HCT116 (cell line): ENCODE measurements around the gene SCAF4. TPM values are rescaled to one million over a fixed set of nuclear protein-coding genes. Genes with fewer than 3 reads are reported as not detected.

Source experiments
- ATAC-seq: fragments of 200-7000 bp; cut with Tn5 transposase; 2 replicates; pipeline ENCODE4 v1.9.1; 2020; ENCODE audit warnings: mild to moderate bottlenecking, moderate library complexity
- BruUV-seq: library from RNA; stranded (reverse); fragments of 400-500 nt; replicated peaks from 2 replicates; lab custom pipeline; 2021; lab: Mats Ljungman, UMichigan
- CTCF ChIA-PET: fragments of 300-600 bp; sonication (Branson Sonifier 250); formaldehyde crosslinking; loops from one replicate; lab custom pipeline; 2021; ENCODE audit warnings: antibody characterized with exemption; lab: Charles Lee
- POLR2A ChIA-PET: fragments of 300-600, 350-600 bp; sonication (Branson Sonifier 250); formaldehyde crosslinking; loops from one replicate; lab custom pipeline; 2021; ENCODE audit warnings: antibody characterized with exemption; lab: Charles Lee
- RAD21 ChIA-PET, 2 experiments: fragments of 300-600 bp; sonication (Branson Sonifier 250); formaldehyde crosslinking; loops; one replicate each; lab custom pipeline; 2023; ENCODE audit warnings: low total read pairs in 2 of 2; ENCODE audit not compliant: uncharacterized antibody in 2 of 2, unreplicated experiment in 2 of 2, low non-redundant PET in 1 of 2; lab: Charles Lee
- DNase-seq: peaks from one replicate; pipeline ENCODE4 v3.0.0-alpha.2; 2010; ENCODE audit warnings: low read depth, low spot score
- H2AFZ ChIP-seq: fragments of 200-600 bp; shearing (Covaris generic), sonication (generic); 2 replicates; pipeline ENCODE4 v1.6.1; 2017; ENCODE audit warnings: low read depth, mixed run types, mixed read lengths, antibody characterized with exemption, low read length; ENCODE audit not compliant: poor library complexity, severe bottlenecking
- H3K27ac ChIP-seq: 2 replicates; pipeline ENCODE4 v1.5.1; 2012; ENCODE audit warnings: low read depth, low read length
- H3K27me3 ChIP-seq: fragments of 200-600 bp; sonication (generic); 2 replicates; pipeline ENCODE4 v1.6.1; 2016; ENCODE audit warnings: mixed run types, low read length, mixed read lengths; ENCODE audit not compliant: insufficient read depth
- H3K36me3 ChIP-seq, 2 experiments: fragments of 200-500 bp in 1 of 2; fragments of 200-600 bp in 1 of 2; sonication (Bioruptor generic) in 1 of 2; sonication (generic) in 1 of 2; 2 replicates each; pipeline versions ENCODE4 v1.5.1 to v1.6.1; 2014 to 2016; ENCODE audit warnings: low read length in 2 of 2, inconsistent platforms in 1 of 2, mixed read lengths in 1 of 2, mixed run types in 1 of 2; ENCODE audit not compliant: insufficient read depth in 2 of 2, control insufficient read depth in 1 of 2
- H3K4me1 ChIP-seq, 2 experiments: fragments of 200-600 bp in 1 of 2; sonication (generic) in 1 of 2; 2 replicates each; pipeline versions ENCODE4 v1.5.1 to v1.6.1; 2012 to 2017; ENCODE audit warnings: low read length in 2 of 2, inconsistent platforms in 1 of 2, mild to moderate bottlenecking in 1 of 2, mixed read lengths in 1 of 2, mixed run types in 1 of 2, moderate library complexity in 1 of 2; ENCODE audit not compliant: insufficient read depth in 2 of 2, control insufficient read depth in 1 of 2
- H3K4me2 ChIP-seq: fragments of 200-600 bp; sonication (generic); 2 replicates; pipeline ENCODE4 v1.6.1; 2017; ENCODE audit warnings: mixed run types, low read length, mixed read lengths
- H3K4me3 ChIP-seq, 2 experiments: fragments of 200-600 bp in 1 of 2; sonication (generic) in 1 of 2; replicated peaks in 1 of 2; 2 replicates each; pipeline ENCODE4 v1.5.1; 2011 to 2016; ENCODE audit warnings: low read length in 2 of 2, control low read depth in 1 of 2, low read depth in 1 of 2, mild to moderate bottlenecking in 1 of 2, mixed read lengths in 1 of 2, mixed run types in 1 of 2
- H3K79me2 ChIP-seq: fragments of 200-600 bp; sonication (generic); 2 replicates; pipeline ENCODE4 v1.6.1; 2017; ENCODE audit warnings: mild to moderate bottlenecking, mixed run types, low read length, moderate library complexity, mixed read lengths; ENCODE audit not compliant: insufficient read depth
- H3K9ac ChIP-seq: fragments of 200-600 bp; sonication (generic); 2 replicates; pipeline ENCODE4 v1.6.1; 2016; ENCODE audit warnings: low read length, mixed read lengths
- H3K9me2 ChIP-seq: fragments of 200-600 bp; sonication (generic), shearing (Covaris generic); 2 replicates; pipeline ENCODE4 v1.6.1; 2017; ENCODE audit warnings: mixed run types, mild to moderate bottlenecking, moderate library complexity; ENCODE audit not compliant: insufficient read depth
- H3K9me3 ChIP-seq, 2 experiments: fragments of 200-500 bp in 1 of 2; fragments of 200-600 bp in 1 of 2; sonication (Bioruptor generic) in 1 of 2; sonication (generic) in 1 of 2; 2 replicates each; pipeline ENCODE4 v1.6.1; 2014 to 2017; ENCODE audit warnings: low read length in 2 of 2, mixed read lengths in 2 of 2, inconsistent platforms in 1 of 2, low read depth in 1 of 2, mild to moderate bottlenecking in 1 of 2, mixed run types in 1 of 2, moderate library complexity in 1 of 2; ENCODE audit not compliant: control insufficient read depth in 1 of 2, insufficient read depth in 1 of 2
- H4K20me1 ChIP-seq: fragments of 200-600 bp; sonication (generic), shearing (Covaris generic); 2 replicates; pipeline ENCODE4 v1.6.1; 2017; ENCODE audit warnings: mixed run types, mild to moderate bottlenecking, moderate library complexity; ENCODE audit not compliant: insufficient read depth
- CBX3 ChIP-seq: IDR thresholded peaks from 2 replicates; pipeline ENCODE4 v1.6.1; 2012; ENCODE audit warnings: low read depth
- ELF1 ChIP-seq: IDR thresholded peaks from 2 replicates; pipeline ENCODE4 v1.6.1; 2012; ENCODE audit warnings: low read depth, borderline replicate concordance
- JUND ChIP-seq: IDR thresholded peaks from 2 replicates; pipeline ENCODE4 v1.6.1; 2012
- POLR2A ChIP-seq: IDR thresholded peaks from 2 replicates; pipeline ENCODE4 v1.7.0; 2011; ENCODE audit warnings: borderline replicate concordance; ENCODE audit not compliant: insufficient read depth, insufficient read length; ENCODE audit errors: extremely low read depth
- POLR2AphosphoS5 ChIP-seq: IDR thresholded peaks from 2 replicates; pipeline ENCODE4 v1.6.1; 2011; ENCODE audit warnings: mild to moderate bottlenecking, low read depth, low read length, moderate library complexity
- RAD21 ChIP-seq: IDR thresholded peaks from 2 replicates; pipeline ENCODE4 v1.6.1; 2012; ENCODE audit warnings: low read depth, mild to moderate bottlenecking
- SIN3A ChIP-seq: IDR thresholded peaks from 2 replicates; pipeline ENCODE4 v1.6.1; 2012; ENCODE audit warnings: low read depth
- SRF ChIP-seq: IDR thresholded peaks from 2 replicates; pipeline ENCODE4 v1.6.1; 2012; ENCODE audit warnings: low read depth
- ZFX ChIP-seq: fragments of 450-650 bp; IDR thresholded peaks from 2 replicates; pipeline ENCODE4 v1.6.1; 2017
- intact Hi-C: fragments of 100-400 bp; cut with micrococcal nuclease; formaldehyde crosslinking; loops from 2 replicates; pipeline ENCODE4 v1.10.0; 2022
- total RNA-seq: library from RNA; stranded (reverse); gene quantifications from one replicate; pipeline ENCODE4 v1.2.1, GENCODE V29; 2021; ENCODE audit not compliant: unreplicated experiment
- TF ChIP-seq, protein P1 (sequence below): IDR thresholded peaks from 2 replicates; pipeline ENCODE4 v1.6.1; 2012
- TF ChIP-seq, protein P2 (sequence below), 3 experiments: fragments of 200-600 bp in 1 of 3; sonication (generic) in 1 of 3; IDR thresholded peaks in 2 of 3; conservative IDR thresholded peaks in 1 of 3; 2 replicates each; pipeline ENCODE4 v1.5.1; 2012 to 2017; ENCODE audit warnings: low read depth in 2 of 3, low read length in 2 of 3, antibody characterized with exemption in 1 of 3, borderline replicate concordance in 1 of 3, control low read depth in 1 of 3, mild to moderate bottlenecking in 1 of 3, mixed read lengths in 1 of 3, mixed run types in 1 of 3, moderate library complexity in 1 of 3; ENCODE audit not compliant: insufficient read depth in 1 of 3

Gene SCAF4
- total RNA-seq, 1 experiment from 2014 or later: 31.1 TPM

DNA sequence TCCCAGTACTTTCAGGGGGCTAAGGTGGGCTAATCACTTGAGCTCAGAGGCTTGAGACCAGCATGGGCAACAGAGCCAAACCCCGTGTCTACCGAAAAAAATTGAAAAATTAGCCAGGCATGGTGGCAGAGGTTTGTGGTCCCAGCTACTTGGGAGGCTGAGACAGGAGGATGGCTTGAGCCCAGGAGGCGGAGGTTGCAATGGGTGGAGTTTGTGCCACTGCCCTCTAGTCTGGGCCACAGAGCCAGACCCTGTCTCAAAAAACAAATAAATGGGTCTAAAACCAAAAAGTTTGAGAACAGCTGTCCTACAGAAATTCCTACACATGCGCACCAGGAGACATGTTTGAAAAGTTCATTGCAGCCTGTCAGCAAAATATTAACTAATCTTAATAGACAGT is 5.5 kb downstream of the SCAF4 start (continued):
- TF ChIP-seq SIN3A (no peak), CBX3 (no peak), JUND (no peak)
- TF ChIP-seq, protein P1, sequence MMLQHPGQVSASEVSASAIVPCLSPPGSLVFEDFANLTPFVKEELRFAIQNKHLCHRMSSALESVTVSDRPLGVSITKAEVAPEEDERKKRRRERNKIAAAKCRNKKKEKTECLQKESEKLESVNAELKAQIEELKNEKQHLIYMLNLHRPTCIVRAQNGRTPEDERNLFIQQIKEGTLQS: no peak

DNA sequence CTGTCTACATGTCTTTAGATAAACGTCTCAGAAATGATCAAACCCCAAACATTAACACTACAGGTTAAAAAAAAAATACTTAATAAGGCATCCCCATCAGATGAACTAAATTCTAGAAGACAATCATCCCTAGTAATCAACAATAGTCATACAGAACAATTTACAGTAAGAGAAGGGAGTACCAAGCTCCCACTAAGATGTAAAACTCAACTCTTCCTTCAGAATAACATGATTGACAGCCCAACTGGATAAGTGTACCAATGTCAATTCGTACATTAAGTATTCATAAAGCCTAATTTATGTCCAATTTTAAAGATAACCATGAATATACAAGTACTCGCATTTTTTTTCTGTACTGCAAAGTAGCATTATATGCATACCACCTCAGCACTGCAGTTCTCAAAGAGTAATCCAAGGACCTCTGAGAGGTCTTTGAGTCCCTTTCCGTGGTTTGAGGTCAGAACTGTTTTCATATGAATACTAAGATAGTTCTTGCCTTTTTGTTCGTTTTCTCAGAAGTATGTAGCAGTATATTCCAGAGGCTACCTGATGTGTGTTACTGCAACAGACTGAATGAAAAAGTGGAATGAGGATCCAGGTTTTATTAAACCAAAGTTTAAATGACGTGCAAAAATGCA is 6.6 kb downstream of the SCAF4 start:
- ChIA-PET RAD21 (no interaction called here), POLR2A (no interaction called here)

DNA sequence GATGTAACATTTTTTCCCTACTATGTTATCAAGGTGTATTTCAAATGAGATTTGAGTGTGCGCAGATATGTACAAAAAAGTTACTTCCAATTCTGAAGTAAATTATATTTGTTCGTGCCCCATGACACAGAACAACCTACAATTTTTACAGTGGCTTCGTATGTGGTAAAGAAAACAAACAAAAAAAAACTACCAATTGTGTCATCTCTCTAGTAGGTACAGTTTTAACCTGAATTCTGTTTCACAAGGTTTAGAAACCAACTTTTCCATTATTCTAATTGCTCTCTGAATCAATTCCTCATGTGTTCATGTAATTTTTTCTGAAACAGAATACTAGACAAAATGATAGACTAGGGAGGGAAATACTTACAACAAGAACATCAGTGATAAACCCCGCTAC is 7.4 kb downstream of the SCAF4 start:
- H4K20me1 ChIP-seq: peaks cover 55% of the 10 kb centered on the region; the same call in 1 of the 2 replicates
- H3K9ac ChIP-seq: no peak overlapping the region
- ChIA-PET RAD21 (no interaction called here), POLR2A (no interaction called here), CTCF (no interaction called here)
- H3K27me3 ChIP-seq: no peaks in the 10 kb centered on the region
- no peaks in the 10 kb centered on the region for H3K36me3 ChIP-seq
- TF ChIP-seq POLR2A: no peak
- TF ChIP-seq SIN3A: no peak
- TF ChIP-seq SRF: no peak
- TF ChIP-seq JUND: no peak
- no peak for TF ChIP-seq ELF1
- TF ChIP-seq POLR2AphosphoS5: no peak
- TF ChIP-seq, protein P2, sequence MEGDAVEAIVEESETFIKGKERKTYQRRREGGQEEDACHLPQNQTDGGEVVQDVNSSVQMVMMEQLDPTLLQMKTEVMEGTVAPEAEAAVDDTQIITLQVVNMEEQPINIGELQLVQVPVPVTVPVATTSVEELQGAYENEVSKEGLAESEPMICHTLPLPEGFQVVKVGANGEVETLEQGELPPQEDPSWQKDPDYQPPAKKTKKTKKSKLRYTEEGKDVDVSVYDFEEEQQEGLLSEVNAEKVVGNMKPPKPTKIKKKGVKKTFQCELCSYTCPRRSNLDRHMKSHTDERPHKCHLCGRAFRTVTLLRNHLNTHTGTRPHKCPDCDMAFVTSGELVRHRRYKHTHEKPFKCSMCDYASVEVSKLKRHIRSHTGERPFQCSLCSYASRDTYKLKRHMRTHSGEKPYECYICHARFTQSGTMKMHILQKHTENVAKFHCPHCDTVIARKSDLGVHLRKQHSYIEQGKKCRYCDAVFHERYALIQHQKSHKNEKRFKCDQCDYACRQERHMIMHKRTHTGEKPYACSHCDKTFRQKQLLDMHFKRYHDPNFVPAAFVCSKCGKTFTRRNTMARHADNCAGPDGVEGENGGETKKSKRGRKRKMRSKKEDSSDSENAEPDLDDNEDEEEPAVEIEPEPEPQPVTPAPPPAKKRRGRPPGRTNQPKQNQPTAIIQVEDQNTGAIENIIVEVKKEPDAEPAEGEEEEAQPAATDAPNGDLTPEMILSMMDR (IDR thresholded peaks at IDR 0.05 in 2 of 3, conservative IDR thresholded peaks at IDR 0.05 in 1 of 3; ENCODE audit: borderline replicate concordance in 1 of 3, insufficient read depth in 1 of 3, low read depth in 2 of 3, low read length in 2 of 3): no peak
- no peak for TF ChIP-seq RAD21
- no peak for TF ChIP-seq ZFX
- ATAC-seq (no peak), DNase-seq (no peak)
- no TSS peak for BruUV-seq
- peaks cover 100% of the 10 kb centered on the region for H3K79me2 ChIP-seq
- H3K27ac ChIP-seq: no peak overlapping the region
- no peak overlapping the region for H3K4me3 ChIP-seq
- no peak overlapping the region for H3K4me2 ChIP-seq
- H2AFZ ChIP-seq: no peak overlapping the region
- H3K9me2 ChIP-seq: no peaks in the 10 kb centered on the region
- H3K4me1 ChIP-seq: peaks cover 2 to 6% of the 10 kb centered on the region in 2 experiments; a peak in 2 of 4 replicates
- intact Hi-C loops: no loop called here
- no peaks in the 10 kb centered on the region for H3K9me3 ChIP-seq

More for the DNA sequence above, 6.6 kb downstream of the SCAF4 start:
- DNase-seq (no peak), ATAC-seq (no peak)
- BruUV-seq: no TSS peak
- Histone ChIP-seq H3K4me3 (no peak overlapping the region), H3K36me3 (no peaks in the 10 kb centered on the region), H3K9ac (no peak overlapping the region), H3K79me2 (peaks cover 100% of the 10 kb centered on the region), H3K4me2 (no peak overlapping the region), H3K27me3 (no peaks in the 10 kb centered on the region), H3K9me2 (no peaks in the 10 kb centered on the region), H2AFZ (no peak overlapping the region), H3K4me1 (peaks cover 10 to 14% of the 10 kb centered on the region in 2 experiments), H4K20me1 (peaks cover 57% of the 10 kb centered on the region; the same call in 1 of the 2 replicates), H3K9me3 (no peaks in the 10 kb centered on the region), H3K27ac (no peak overlapping the region)
- intact Hi-C loops: no loop called here
- TF ChIP-seq SRF (no peak), JUND (no peak)
- CTCF ChIA-PET: no interaction called here
